Prostate gland (tissue), 2 donors: ENCODE results near the gene SLC6A12. TPM values are rescaled to one million over a fixed set of nuclear protein-coding genes. Genes with fewer than 3 reads are reported as not detected.

Source experiments
- DNase-seq: peaks from one replicate; pipeline ENCODE4 v3.0.0-alpha.2; 2019; ENCODE audit warnings: low spot score
- H3K27ac ChIP-seq, 2 donors: fragments of 200-600 bp; sonication (generic); 2 replicates each; pipeline ENCODE4 v1.5.1; 2017 to 2019
- H3K27me3 ChIP-seq: fragments of 200-600 bp; sonication (generic); replicated peaks from 2 replicates; pipeline ENCODE4 v1.5.1; 2019; ENCODE audit not compliant: insufficient read depth
- H3K36me3 ChIP-seq, 2 donors: fragments of 200-600 bp; sonication (generic); 1 replicate in 1 of 2; 2 replicates in 1 of 2; pipeline versions ENCODE4 v1.5.1 to v1.8.1; 2017 to 2019
- H3K4me1 ChIP-seq: fragments of 200-600 bp; sonication (generic); replicated peaks from 2 replicates; pipeline ENCODE4 v1.5.1; 2019
- H3K4me3 ChIP-seq, 2 donors: fragments of 200-600 bp; sonication (generic); 2 replicates each; pipeline ENCODE4 v1.5.1; 2017 to 2019
- H3K9me3 ChIP-seq: fragments of 200-600 bp; sonication (generic); 2 replicates; pipeline ENCODE4 v1.5.1; 2017
- POLR2A ChIP-seq: fragments of 450-650 bp; IDR thresholded peaks from one replicate; pipeline ENCODE4 v1.6.1; 2016; ENCODE audit warnings: antibody characterized with exemption, mild to moderate bottlenecking
- POLR2AphosphoS5 ChIP-seq: sonication (generic); formaldehyde crosslinking; IDR thresholded peaks from one replicate; pipeline ENCODE4 v1.6.1; 2017; ENCODE audit warnings: antibody characterized with exemption
- WGBS: methylation state at CpG from one replicate; pipeline ENCODE4 v1.1.5; 2018; 5-methylcytosine and 5-hydroxymethylcytosine counted together
- intact Hi-C: fragments of 100-400 bp; cut with DNase I; formaldehyde crosslinking; loops from one replicate; pipeline ENCODE4 v1.14.2; 2022
- total RNA-seq, 2 donors: library from RNA; depleted of rRNA; stranded (reverse); fragments of >200 nt; gene quantifications; one replicate each; pipeline ENCODE4 v1.1.0, GENCODE V29; 2016
- TF ChIP-seq, protein P1 (sequence below), 4 experiments: fragments of 200-600 bp in 2 of 4; fragments of 450-650 bp in 2 of 4; sonication (generic) in 2 of 4; IDR thresholded peaks; 1 replicate in 3 of 4; 2 replicates in 1 of 4; pipeline ENCODE4 v1.5.1; 2016 to 2019; ENCODE audit warnings: antibody characterized with exemption in 4 of 4, mild to moderate bottlenecking in 2 of 4, moderate library complexity in 2 of 4

The SLC6A12 gene
- total RNA-seq, 2 donors from 2014 or later: 1.0 to 1.9 TPM

DNA sequence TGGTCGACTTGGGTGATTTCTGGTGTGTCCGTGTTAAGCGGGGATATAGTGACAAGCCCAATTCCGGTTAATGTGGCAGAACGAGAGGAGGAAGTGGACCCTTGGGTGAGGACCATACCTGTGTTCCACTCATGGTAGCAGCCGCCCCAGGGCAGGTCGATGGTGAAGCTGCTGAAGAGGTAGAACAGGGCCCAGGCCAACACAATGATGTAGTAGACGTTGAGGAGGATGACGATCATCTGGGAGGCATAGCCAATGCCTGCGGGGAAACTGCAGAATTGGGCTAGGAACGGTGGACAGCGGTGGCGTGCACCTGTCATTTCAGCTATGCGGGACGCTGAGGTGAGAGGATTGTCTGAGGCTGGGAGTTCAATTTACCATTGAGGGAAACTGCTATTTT, 28.5 kb upstream of the SLC6A12 start:
- H3K27me3 ChIP-seq: no peaks in the 10 kb centered on the region
- DNase-seq: no peak
- no peaks in the 10 kb centered on the region for H3K36me3 ChIP-seq
- H3K4me1 ChIP-seq: no peaks in the 10 kb centered on the region
- WGBS: 95% methylated on average over 15 of the region's 15 CpGs
- TF ChIP-seq POLR2AphosphoS5 (no peak), POLR2A (no peak)
- TF ChIP-seq, protein P1, sequence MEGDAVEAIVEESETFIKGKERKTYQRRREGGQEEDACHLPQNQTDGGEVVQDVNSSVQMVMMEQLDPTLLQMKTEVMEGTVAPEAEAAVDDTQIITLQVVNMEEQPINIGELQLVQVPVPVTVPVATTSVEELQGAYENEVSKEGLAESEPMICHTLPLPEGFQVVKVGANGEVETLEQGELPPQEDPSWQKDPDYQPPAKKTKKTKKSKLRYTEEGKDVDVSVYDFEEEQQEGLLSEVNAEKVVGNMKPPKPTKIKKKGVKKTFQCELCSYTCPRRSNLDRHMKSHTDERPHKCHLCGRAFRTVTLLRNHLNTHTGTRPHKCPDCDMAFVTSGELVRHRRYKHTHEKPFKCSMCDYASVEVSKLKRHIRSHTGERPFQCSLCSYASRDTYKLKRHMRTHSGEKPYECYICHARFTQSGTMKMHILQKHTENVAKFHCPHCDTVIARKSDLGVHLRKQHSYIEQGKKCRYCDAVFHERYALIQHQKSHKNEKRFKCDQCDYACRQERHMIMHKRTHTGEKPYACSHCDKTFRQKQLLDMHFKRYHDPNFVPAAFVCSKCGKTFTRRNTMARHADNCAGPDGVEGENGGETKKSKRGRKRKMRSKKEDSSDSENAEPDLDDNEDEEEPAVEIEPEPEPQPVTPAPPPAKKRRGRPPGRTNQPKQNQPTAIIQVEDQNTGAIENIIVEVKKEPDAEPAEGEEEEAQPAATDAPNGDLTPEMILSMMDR (IDR thresholded peaks at IDR 0.05): no peak
- no peaks in the 10 kb centered on the region for H3K9me3 ChIP-seq
- intact Hi-C loops: no loop called here
- H3K27ac ChIP-seq: no peak overlapping the region
- H3K4me3 ChIP-seq: no peak overlapping the region

DNA sequence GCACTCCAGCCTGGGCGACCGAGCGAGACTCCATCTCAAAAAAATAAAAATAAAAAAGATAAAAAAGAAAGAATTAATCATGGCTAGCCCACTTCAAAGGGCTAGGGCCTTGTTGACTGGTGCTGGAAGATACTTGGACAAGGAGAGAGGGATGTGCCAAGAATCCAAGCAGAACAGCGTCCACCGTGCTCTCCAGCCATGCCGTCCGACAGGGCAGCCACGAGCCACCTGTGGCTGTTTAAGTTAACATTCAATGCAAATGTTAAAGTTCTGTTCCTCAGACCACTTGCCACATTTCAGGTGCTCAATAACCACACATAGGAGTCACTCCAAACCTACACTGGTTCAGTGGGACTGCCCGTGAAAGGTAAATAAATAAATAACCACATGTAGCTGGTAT, 27.3 kb upstream of the SLC6A12 start:
- Histone ChIP-seq H3K9me3 (no peaks in the 10 kb centered on the region), H3K27me3 (no peaks in the 10 kb centered on the region), H3K4me3 (no peak overlapping the region), H3K27ac (no peak overlapping the region), H3K36me3 (no peaks in the 10 kb centered on the region), H3K4me1 (no peaks in the 10 kb centered on the region)
- intact Hi-C loops: no loop called here
- TF ChIP-seq POLR2A (no peak), POLR2AphosphoS5 (no peak)
- TF ChIP-seq, protein P1 (IDR thresholded peaks at IDR 0.05): no peak
- DNase-seq: no peak
- WGBS: 91% methylated on average over 9 of the region's 9 CpGs

- 82% methylated on average over 9 of the region's 9 CpGs for WGBS
- no peak overlapping the region for H3K27ac ChIP-seq
- intact Hi-C loops: no loop called here
- H3K9me3 ChIP-seq: no peaks in the 10 kb centered on the region
- H3K36me3 ChIP-seq: no peaks in the 10 kb centered on the region
- no peaks in the 10 kb centered on the region for H3K4me1 ChIP-seq
- no peaks in the 10 kb centered on the region for H3K27me3 ChIP-seq
- no peak overlapping the region for H3K4me3 ChIP-seq
- no peak for DNase-seq
- TF ChIP-seq POLR2AphosphoS5 (no peak), POLR2A (no peak)
- TF ChIP-seq, protein P1 (IDR thresholded peaks at IDR 0.05): no peak
These were observed 26.6 kb upstream of the SLC6A12 start for GRCh38 chr12:240566-240965.

- Histone ChIP-seq H3K9me3 (no peaks in the 10 kb centered on the region), H3K36me3 (no peaks in the 10 kb centered on the region), H3K27ac (no peak overlapping the region), H3K4me1 (no peaks in the 10 kb centered on the region), H3K4me3 (no peak overlapping the region), H3K27me3 (no peaks in the 10 kb centered on the region)
- TF ChIP-seq POLR2A: no peak
- DNase-seq: no peak
- WGBS: 77% methylated on average over 19 of the region's 19 CpGs
- intact Hi-C loops: no loop called here
These were observed 24.9 kb upstream of the SLC6A12 start for GRCh38 chr12:238736-239398.

DNA sequence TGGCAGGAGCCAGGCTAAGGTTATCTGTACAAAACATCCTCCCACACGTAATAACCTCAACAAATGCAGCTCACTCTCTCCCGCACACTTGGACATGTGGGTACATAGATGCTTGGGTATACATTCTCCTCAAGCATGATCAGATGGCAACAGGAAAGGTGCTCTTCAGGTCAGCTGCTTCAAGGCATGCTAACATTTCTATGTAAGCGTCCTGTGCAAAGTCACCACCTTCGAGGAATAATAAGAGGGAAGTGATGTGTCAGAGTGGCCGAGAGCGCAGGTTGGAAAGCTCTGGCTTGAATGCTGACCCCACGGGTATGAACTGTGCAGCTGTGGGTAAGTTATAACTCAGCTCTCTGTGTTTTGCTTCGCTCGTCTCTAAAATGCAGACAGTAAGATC, 24.2 kb upstream of the SLC6A12 start:
- DNase-seq: no peak
- TF ChIP-seq, protein P1 (IDR thresholded peaks at IDR 0.05): no peak
- TF ChIP-seq POLR2A (no peak), POLR2AphosphoS5 (no peak)
- H3K27me3 ChIP-seq: no peaks in the 10 kb centered on the region
- H3K4me1 ChIP-seq: no peaks in the 10 kb centered on the region
- no peaks in the 10 kb centered on the region for H3K36me3 ChIP-seq
- 86% methylated on average over 9 of the region's 9 CpGs for WGBS
- H3K9me3 ChIP-seq: no peaks in the 10 kb centered on the region
- H3K27ac ChIP-seq: no peak overlapping the region
- H3K4me3 ChIP-seq: no peak overlapping the region
- intact Hi-C loops: no loop called here
